Adipose tissue (tissue), 3 donors: ENCODE results near the gene GOSR2. TPM values are rescaled to one million over a fixed set of nuclear protein-coding genes. Genes with fewer than 3 reads are reported as not detected.
"Not testable (repeated sequence)": the region's sequence is repeated elsewhere in the genome, so short reads cannot be mapped to it uniquely, and the experiment has no call there.

ENCODE experiments used
- H3K27ac ChIP-seq: one replicate; pipeline ENCODE4 v1.5.1; 2013; ENCODE audit warnings: low read depth, low read length
- WGBS, 3 donors: extraction: QIAGEN DNeasy Blood & Tissue Kit; methylation state at CpG; one replicate each; pipeline ENCODE4 v1.1.7; 2013; 5-methylcytosine and 5-hydroxymethylcytosine counted together
- polyA plus RNA-seq, 3 donors: library from polyadenylated mRNA; stranded (reverse); fragments of 200-250 nt; gene quantifications; one replicate each; pipeline ENCODE4 v1.2.3, GENCODE V29; 2013
- donor health status: healthy with polysubstance abuse.
- donor health status: Bipolar disorder and iron deficiency.
- donor health status: healthy.

GOSR2 gene
- polyA plus RNA-seq, 3 donors, result 18.0 to 30.1 (median 25.7) TPM

DNA sequence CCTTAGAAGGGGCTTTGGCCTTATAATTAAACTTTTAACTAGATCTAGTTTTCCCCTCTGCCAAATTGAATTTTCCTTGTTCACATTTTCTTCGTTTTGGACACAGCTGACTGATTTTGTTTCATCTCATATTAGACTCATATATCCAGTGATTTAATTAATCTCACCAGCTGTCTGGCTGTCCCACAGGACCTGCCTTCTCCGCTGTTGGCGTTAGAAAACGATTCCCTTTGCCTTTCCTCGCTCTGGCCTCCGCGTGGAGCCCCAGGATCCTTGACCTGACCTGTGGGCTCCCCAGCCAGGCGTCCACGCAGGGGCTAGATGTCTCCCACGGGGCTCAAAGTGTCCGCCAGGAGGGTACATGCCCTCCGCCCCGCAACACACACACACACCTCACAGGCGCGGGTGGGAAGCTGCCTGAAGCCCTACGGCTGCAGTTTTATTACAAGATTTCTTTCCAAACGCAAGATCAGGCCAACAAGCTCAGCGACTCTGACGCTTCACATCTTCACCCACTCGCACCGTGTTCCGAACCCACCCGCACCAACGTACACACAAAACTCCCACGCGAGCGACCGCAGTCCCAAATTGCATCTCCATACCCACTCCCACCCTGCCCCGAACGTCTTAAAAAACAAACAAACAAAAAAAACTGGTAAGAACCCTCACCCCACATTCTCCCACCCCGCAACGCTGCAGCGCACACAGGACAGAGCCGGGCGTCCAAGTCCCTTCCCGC lies 55.0 kb downstream of the GOSR2 start:
- WGBS, 3 donors, result 16 to 24% (median 22%) methylated on average over 35 to 36 of the region's 36 CpGs
- no peak overlapping the region for H3K27ac ChIP-seq

DNA sequence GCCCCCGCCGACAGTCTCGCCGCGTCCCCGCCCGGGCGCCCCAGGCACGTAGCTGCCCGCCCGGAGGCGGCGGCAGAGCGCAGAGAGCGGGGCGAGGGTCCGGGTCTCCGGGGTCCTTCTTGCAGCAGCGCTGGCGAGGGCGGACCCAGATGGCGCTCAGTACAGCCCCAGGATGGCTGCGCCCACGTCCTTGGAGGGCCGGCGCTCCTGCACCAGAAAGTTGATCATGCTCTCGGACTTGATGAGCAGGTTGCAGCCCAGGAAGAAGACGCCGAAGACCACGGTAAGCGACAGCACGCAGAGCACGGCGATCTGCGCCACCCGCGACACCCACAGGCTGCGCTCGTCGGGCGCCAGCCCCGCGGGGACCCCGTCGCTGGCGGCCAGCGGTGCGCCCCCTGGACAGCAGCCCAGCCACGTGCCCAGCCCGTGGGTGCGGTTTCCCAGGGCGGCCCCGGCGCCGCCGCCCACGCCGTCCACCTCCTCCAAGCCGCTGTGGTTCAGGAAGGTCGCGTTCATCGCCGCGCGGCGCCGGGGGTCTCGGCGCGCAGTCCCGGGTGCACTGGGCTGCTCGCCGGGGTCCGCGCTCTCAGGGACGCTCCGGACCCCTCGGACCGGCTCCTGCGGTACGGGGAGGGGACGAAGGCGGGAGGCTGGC lies 55.7 kb downstream of the GOSR2 start:
- WGBS, 3 donors, result 1% methylated on average over 70 to 83 of the region's 83 CpGs
- no peak overlapping the region for H3K27ac ChIP-seq

DNA sequence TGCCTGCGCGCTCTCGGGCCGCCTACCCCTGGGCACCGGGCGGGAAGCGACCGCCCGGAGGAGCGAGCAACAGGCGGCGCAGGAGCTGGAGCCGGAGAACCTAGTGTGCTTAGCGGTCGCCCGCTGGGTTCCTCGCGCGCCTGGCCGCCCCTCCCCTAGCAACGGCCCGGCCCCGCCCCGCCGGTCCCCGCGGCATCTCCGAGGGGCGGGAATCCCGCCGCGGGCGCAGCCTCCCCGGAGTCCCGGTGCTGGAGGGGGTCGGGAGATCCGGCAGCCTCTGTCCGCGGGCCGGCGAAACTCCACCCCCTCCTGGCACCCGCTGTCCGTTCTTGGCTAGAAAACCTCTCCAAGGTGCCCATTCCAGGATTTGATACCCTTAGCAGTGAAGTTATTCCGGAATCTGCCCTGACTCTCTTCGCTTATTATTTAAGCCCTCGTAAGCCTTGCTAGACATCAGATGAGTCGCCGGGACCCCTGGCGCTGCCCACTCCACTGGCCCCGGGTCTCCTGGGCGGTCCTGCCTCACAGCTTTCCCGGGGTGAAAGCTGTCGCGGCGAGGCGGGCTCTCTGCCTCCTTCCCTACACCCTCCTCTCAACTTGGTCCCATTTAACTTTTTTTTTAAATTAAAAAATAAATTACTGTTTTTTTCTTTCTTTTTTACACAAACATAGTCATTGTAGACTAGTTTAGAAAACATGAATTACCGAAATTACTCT lies 56.3 kb downstream of the GOSR2 start, which contains the start of gene RPRML:
Gene RPRML (minus strand): TSS at position 107 of the 717 bp plus-strand sequence. CDS start 246 bp downstream, outside the sequence.
- H3K27ac ChIP-seq, result no peak within 1 kb of the TSS
- WGBS, 3 donors, result 1 to 2% (median 1%) methylated on average over 47 to 57 of the region's 57 CpGs

DNA sequence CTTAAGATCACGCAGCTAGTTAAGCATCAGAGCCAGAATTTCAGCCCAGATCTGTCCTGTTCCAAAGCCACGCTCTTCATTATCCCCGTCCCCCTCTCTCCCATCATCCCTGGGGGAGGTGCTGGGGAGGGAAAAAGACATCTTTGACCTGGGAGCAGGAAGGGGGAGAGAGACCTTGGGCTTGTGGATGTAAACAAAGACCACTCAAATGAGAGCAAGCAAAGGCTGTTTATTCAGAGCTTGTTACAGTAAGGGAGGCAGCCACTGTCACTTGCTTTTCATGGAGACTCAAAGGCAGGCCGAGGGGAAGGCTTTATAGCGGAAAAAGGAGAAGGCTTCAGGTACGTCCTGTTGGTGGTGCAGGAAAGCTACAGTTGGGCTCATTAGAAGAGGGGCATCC lies 59.6 kb downstream of the GOSR2 start:
- WGBS, 3 donors, result 91 to 96% (median 96%) methylated on average over 6 of the region's 6 CpGs
- no peak overlapping the region for H3K27ac ChIP-seq

DNA sequence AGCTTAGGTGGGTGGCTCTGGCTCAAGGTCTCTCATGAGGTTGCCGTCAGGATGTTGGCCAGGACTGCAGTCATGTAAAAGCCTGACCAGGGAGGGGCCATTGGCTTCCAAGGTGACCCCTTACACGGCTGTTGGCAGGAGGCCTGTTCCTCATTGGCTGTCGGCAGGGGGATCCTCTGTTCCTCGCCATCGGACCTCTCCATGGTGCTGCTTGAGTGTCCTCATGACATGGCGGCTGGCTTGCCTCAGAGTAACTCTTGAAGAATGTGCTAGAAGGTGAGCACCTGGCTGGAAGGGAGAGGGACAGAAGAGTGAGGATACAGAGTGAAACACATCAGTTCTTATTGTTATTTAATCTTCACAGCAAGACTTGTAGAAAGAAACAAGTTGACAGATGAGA lies 60.8 kb downstream of the GOSR2 start:
- WGBS, 3 donors, result 69 to 77% (median 69%) methylated on average over 6 of the region's 6 CpGs

DNA sequence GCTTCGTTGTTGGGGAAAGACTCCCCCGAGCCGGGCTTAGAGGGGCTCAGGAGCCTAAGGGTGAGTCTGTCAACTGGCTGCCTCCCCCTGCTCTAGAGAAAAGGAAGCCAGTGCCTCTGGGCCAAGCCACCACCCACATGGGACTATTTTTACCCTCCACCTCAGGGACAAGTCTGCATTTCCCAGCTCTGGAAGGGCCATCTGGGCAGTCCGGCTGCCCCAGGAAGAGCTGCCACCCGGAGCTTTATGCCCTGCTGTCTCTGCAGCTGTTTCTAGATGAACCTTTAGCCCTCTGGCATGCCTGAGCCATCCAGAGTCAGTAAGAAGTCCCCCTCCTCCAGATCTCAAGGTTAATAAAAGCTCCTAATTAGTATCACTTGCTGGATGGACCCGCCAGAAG lies 61.4 kb downstream of the GOSR2 start:
- no peak overlapping the region for H3K27ac ChIP-seq
- 22 to 68% (median 47%) methylated on average over 6 of the region's 6 CpGs for WGBS, 3 donors

More for the DNA sequence above, 60.8 kb downstream of the GOSR2 start:
- no peak overlapping the region for H3K27ac ChIP-seq

DNA sequence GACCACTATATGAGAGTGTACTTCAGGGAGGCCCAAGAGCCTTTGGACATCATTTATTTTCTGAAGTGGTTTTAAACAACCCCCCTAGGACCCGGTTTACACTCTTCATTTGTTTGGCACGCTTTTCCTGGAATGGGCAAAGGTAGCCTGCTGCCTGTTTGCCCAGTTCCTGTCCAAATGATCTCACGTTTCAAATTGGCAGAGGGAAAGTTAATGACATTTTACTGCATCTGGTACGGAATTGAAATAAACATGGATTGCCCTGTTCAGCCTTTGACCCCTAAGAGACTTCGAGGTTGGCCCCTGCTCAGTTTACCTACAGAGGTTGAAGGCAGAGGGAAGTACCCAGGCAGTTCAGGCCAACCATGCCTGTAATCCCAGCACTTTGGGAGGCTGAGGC lies 61.9 kb downstream of the GOSR2 start:
- WGBS, 3 donors, result 17 to 66% (median 38%) methylated on average over 5 of the region's 5 CpGs
- H3K27ac ChIP-seq, result no peak overlapping the region

DNA sequence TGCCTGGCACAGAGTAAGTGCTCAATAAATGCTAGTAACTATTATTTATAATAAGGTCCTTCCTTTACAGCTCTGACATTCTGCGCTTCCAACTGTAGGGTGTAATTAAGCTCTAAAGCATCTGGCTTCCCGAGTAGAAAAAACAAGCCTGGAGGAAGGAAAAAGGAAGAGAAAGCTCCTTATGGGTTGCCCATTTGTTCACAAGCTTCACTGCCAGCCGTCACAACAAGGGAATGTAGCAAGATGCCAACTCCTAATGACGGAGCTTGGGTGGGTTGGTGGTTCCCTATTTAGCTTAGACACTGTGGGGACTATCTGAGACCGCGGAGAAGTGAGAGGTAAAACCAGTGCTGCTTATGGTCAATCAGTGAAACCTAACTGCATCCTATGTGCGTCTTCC lies 63.4 kb downstream of the GOSR2 start:
- no peak overlapping the region for H3K27ac ChIP-seq
- 73 to 90% (median 79%) methylated on average over 7 of the region's 7 CpGs for whole genome bisulfite sequencing, 3 donors

DNA sequence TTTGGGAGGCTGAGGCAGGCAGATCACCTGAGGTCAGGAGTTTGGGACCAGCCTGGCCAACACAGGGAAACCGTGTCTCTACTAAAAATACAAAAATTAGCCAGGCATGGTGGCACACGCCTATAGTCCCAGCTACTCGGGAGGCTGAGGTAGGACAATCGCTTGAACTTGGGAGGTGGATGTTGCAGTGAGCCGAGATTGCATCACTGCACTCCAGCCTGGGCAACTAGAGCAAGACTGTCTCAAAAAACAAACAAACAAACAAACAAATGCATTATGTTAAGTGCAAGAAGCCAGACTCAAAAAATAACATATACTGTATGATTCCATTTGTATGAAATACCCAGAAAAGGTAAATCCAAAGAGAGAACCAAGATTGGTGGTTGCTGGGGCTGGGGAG lies 65.0 kb downstream of the GOSR2 start:
- H3K27ac ChIP-seq, result not testable (repeated sequence)

DNA sequence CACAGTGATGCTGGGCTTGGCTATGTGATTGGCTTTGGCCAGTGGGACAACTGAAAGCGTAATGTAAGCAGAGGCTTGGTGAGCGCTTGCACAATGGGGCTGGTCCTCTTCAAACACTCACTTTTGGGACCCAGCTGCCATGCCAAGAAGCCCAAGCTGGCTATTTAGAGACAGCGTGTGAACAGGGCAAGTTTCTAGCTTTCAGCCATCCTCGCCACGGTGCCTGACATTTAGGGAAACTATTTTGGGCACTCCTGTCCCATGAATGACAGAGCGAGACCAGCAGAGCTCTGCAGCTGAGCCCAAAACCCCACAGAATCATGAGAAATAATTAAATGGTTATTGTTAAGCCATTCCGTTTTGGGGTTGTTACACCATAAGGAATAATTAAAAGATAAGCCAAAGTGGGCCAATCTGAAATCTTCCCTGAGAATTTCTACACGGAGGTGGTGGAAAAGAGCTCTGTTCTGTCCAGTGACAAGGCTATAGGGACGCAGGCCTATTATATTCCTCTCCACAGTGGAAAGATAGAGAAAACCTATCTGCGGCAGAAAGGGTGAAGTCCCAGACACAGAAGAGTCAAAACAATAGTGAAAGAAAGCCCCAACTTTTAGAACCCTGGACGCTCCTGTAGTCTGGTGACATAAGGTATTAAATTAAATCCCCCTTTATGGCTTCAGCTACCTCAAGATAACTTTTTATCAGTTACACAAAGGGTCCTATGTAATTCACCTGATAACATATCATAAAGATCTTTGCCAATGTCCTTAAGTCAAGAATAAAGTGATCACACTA lies 66.9 kb downstream of the GOSR2 start:
- 63 to 79% (median 68%) methylated on average over 11 of the region's 11 CpGs for WGBS, 3 donors

More for the DNA sequence above, 65.0 kb downstream of the GOSR2 start:
- 90 to 93% (median 91%) methylated on average over 5 of the region's 5 CpGs for WGBS, 3 donors

DNA sequence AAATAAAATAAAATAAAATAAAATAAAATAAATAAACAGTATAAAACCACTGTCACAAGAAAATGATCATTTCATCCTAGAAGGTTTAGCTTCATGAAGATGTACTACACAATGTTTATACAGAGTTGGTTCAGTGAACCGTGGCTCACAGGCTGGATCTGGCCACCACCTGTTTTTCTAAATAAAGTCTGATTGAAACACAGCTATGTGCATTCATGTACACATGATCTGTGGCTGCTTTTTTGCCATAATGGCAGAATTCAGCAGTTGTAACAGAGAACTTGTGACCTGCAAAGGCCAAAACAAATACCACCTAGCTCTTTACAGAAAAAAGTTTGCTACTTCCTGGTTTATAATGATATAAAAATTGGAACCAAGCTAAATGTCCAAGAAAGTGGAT lies 68.7 kb downstream of the GOSR2 start:
- 71 to 83% (median 71%) methylated on average over 1 of the region's 1 CpG for WGBS, 3 donors
- no peak overlapping the region for H3K27ac ChIP-seq

More for the DNA sequence above, 66.9 kb downstream of the GOSR2 start:
- no peak overlapping the region for H3K27ac ChIP-seq

Other genes starting within 250 kb of the GOSR2 start
- gene WNT3, start 104.5 kb upstream of the GOSR2 start, polyA plus RNA-seq, result 1 to 10 TPM in 1 of 3 donors, under 1 TPM in 2; 0.67 to 1.0 (median 0.71) TPM
- under 1 TPM in 2 of 3 donors, not detected in 1; 0.22 to 0.34 TPM for gene WNT9B, start 71.6 kb upstream of the GOSR2 start, polyA plus RNA-seq
- gene RPRML, start 56.1 kb downstream of the GOSR2 start, polyA plus RNA-seq, result under 1 TPM in 2 of 3 donors, not detected in 1; 0.15 to 0.24 TPM